ENCODE data around the gene H6PD.

H6PD gene

GRCh38 chr1:9192578-9193232, 41.9 kb upstream of the H6PD start:
- ChIA-PET CTCF (interaction anchor here (1.0 kb wide), 1 partner anchor 8 kb away, joined by 3 read pairs; no protein-coding TSS in a partner anchor), POLR2A (no interaction called here)
- DNase-seq (ENCODE audit: low read depth, low spot score), result no peak
- H3K4me3 ChIP-seq (ENCODE audit: low read depth, low read length), result no peak overlapping the region
- TF ChIP-seq, protein P1, sequence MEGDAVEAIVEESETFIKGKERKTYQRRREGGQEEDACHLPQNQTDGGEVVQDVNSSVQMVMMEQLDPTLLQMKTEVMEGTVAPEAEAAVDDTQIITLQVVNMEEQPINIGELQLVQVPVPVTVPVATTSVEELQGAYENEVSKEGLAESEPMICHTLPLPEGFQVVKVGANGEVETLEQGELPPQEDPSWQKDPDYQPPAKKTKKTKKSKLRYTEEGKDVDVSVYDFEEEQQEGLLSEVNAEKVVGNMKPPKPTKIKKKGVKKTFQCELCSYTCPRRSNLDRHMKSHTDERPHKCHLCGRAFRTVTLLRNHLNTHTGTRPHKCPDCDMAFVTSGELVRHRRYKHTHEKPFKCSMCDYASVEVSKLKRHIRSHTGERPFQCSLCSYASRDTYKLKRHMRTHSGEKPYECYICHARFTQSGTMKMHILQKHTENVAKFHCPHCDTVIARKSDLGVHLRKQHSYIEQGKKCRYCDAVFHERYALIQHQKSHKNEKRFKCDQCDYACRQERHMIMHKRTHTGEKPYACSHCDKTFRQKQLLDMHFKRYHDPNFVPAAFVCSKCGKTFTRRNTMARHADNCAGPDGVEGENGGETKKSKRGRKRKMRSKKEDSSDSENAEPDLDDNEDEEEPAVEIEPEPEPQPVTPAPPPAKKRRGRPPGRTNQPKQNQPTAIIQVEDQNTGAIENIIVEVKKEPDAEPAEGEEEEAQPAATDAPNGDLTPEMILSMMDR (IDR thresholded peaks at IDR 0.05; ENCODE audit: insufficient read depth, low read length, missing control alignments), result no peak

DNA sequence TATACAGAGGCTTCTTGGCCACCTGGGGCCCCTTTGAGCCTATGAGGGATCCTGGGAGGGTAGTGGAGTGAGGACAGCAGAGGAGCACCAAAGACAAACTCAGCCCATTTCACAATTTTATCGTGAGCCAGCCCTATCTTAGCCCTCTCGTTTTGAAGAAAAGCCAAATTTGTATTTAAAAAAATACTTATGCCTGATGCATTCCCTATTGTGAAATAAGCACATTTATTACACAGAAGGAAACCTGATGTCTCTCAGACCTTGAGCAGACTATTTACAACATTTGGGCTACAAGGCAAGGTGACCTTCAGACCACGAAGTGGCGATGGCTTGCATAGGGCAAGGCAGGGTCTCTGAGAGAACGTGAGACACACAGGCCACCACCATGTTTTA, 41.3 kb upstream of the H6PD start:
- TF ChIP-seq, protein P1 (IDR thresholded peaks at IDR 0.05; ENCODE audit: insufficient read depth, low read length, missing control alignments), result no peak
- no peak for DNase-seq (ENCODE audit: low read depth, low spot score)
- POLR2A ChIA-PET, result no interaction called here
- no peak overlapping the region for H3K4me3 ChIP-seq (ENCODE audit: low read depth, low read length)
- CTCF ChIA-PET, result interaction anchor here (1.2 to 1.9 kb wide), 2 partner anchors 13 to 82 kb away, joined by 5 to 10 read pairs; no protein-coding TSS in a partner anchor

GRCh38 chr1:9194024-9194423, 40.5 kb upstream of the H6PD start:
- DNase-seq (ENCODE audit: low read depth, low spot score), result no peak
- TF ChIP-seq, protein P1 (IDR thresholded peaks at IDR 0.05; ENCODE audit: insufficient read depth, low read length, missing control alignments), result no peak
- POLR2A ChIA-PET, result no interaction called here
- H3K4me3 ChIP-seq (ENCODE audit: low read depth, low read length), result no peak overlapping the region
- CTCF ChIA-PET, result interaction anchor here (0.8 to 5.0 kb wide), 4 partner anchors 13 to 83 kb away, joined by 3 to 47 read pairs (median 8); no protein-coding TSS in a partner anchor

- no peak for DNase-seq (ENCODE audit: low read depth, low spot score)
- TF ChIP-seq, protein P1 (IDR thresholded peaks at IDR 0.05; ENCODE audit: insufficient read depth, low read length, missing control alignments), result no peak
- no peak overlapping the region for H3K4me3 ChIP-seq (ENCODE audit: low read depth, low read length)
- CTCF ChIA-PET, result interaction anchor here (1.0 to 5.1 kb wide), 14 partner anchors 8 to 210 kb away, joined by 3 to 48 read pairs (median 8); partner anchors contain the start of gene H6PD
- POLR2A ChIA-PET, result no interaction called here
Measured at GRCh38 chr1:9195651-9196050, 38.9 kb upstream of the H6PD start.

DNA sequence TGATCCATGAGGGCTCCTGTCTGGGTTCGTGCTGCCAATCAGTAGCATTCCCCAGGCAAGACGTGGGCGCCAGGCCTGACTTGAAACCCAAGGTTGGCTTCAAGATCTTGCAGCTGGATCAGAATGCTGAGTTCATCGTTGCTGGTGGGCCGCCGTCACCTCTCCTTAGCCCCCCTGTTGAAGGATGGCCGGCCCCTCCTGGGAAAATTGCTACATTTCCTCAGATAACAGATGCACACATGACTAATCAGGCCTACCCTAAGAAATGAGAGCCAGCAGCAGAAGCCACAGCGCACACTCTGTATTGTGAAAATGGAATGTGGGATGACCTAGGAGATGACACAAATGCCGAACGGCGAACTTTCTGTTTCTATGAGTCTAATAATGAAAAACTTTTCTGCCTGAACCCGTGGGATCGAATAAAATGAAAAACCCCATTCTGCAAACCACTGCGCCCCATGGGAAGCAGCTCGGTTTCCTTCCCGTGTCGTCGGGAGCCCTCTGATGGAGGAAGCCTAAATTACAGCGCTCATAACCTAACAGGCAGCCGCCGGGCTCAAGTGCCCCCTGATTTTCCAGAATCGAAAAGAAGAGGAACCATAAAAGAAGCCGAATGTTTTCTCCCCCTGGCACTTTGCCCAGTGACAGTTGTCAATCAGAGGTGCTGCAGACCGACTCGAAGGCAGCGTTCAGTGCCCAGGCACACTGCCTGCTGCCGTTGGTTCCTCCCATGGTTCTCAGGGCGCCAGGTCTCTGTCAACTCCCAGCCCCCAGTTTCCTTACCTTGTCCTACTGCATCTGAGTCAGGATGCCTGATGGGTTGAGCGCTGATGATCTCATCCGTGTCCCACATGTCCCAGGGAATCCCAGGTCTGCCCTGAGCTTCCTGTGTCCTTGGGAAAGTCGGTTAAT, 38.2 kb upstream of the H6PD start:
- CTCF ChIA-PET, result interaction anchor here (0.9 to 5.1 kb wide), 22 partner anchors 9 to 278 kb away, joined by 3 to 48 read pairs (median 5); partner anchors contain the start of gene H6PD

More for the DNA sequence above, 38.2 kb upstream of the H6PD start:
- DNase-seq (ENCODE audit: low read depth, low spot score), result no peak
- TF ChIP-seq, protein P1 (IDR thresholded peaks at IDR 0.05; ENCODE audit: insufficient read depth, low read length, missing control alignments), result peak; percentile 69
- H3K4me3 ChIP-seq (ENCODE audit: low read depth, low read length), result peak overlapping the region; percentile 12
- POLR2A ChIA-PET, result interaction anchor here (0.6 kb wide), 2 partner anchors 94 to 300 kb away, joined by 3 to 8 read pairs; no protein-coding TSS in a partner anchor

Data from AG04449 (cell line).